Esophagus muscularis mucosa (tissue), 4 donors: Measurements from ENCODE around the gene ITPR2.

Source experiments
- CTCF ChIP-seq, 3 experiments: fragments of 200-600 bp in 2 of 3; fragments of 450-650 bp in 1 of 3; sonication (generic) in 2 of 3; IDR thresholded peaks; one replicate each; pipeline ENCODE4 v1.5.1; 2017 to 2019; ENCODE audit warnings: antibody characterized with exemption in 3 of 3, mild to moderate bottlenecking in 2 of 3, moderate library complexity in 1 of 3
- EP300 ChIP-seq: sonication (generic); formaldehyde crosslinking; IDR thresholded peaks from one replicate; pipeline ENCODE4 v1.6.1; 2017; ENCODE audit warnings: antibody characterized with exemption
- POLR2A ChIP-seq: fragments of 450-650 bp; IDR thresholded peaks from one replicate; pipeline ENCODE4 v1.6.1; 2017; ENCODE audit warnings: antibody characterized with exemption, moderate library complexity, mild to moderate bottlenecking, low read depth
- POLR2AphosphoS5 ChIP-seq, 2 donors: sonication (generic); formaldehyde crosslinking; IDR thresholded peaks; one replicate each; pipeline ENCODE4 v1.6.1; 2017; ENCODE audit warnings: antibody characterized with exemption in 2 of 2

GRCh38 chr12:26572137-26572536, 260.9 kb downstream of the ITPR2 start:
- TF ChIP-seq CTCF (IDR thresholded peaks at IDR 0.05) (no peak), EP300 (no peak), POLR2A (no peak), POLR2AphosphoS5 (IDR thresholded peaks at IDR 0.05) (no peak)
